Stimulated activated naive CD4-positive, alpha-beta T cell (primary cell): ENCODE measurements around the gene OGG1.
A peak's percentile ranks its signal among the peaks of the same experiment; 100 is the strongest.

Experiments used
- DNase-seq, 6 experiments: peaks; one replicate each; lab custom pipeline; 2025; lab: John Stamatoyannopoulos, UW

OGG1 gene

DNA sequence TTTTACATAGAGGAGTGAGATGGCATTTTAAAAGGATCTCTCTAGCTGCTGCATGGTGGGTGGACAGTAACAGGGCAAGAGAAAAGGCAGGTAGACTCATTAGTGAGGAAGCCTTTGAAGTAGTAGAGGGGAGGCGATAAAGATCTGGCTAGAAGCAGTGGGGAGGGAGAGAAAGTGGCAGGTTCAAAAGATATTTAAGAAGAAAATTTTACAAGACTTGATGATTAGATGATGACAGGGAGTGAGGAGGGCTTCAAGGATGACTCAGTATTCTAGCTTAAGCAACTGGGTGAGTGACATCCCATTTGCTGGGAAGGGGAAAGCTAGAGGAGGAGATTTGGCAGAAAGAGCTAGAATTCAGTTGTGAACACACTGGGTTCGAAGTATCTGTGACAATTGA, 22.0 kb upstream of the OGG1 start:
- no peak for DNase-seq

DNA sequence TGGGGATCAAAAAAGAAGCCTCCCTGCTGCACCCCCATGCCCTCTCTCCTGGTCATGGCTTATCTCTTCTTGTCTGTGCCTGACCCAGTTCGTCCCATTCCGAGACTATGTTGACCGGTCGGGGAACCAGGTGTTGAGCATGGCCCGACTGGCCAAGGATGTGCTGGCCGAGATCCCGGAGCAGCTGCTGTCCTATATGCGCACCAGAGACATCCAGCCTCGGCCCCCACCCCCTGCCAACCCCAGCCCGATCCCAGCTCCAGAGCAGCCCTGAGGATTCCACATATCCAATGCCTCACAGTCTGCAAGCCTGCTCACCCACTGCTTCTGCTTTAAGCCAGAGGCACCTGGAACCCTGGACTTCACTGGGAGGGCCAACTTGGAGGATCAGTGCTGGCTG, 20.3 kb upstream of the OGG1 start:
- DNase-seq: no peak

- no peak for DNase-seq
Measured at GRCh38 chr3:9730657-9731205, 19.0 kb upstream of the OGG1 start.

- DNase-seq: peak; percentile 97 to 99 (median 99)
Measured at GRCh38 chr3:9731206-9732079, 18.3 kb upstream of the OGG1 start, which contains the start of gene BRPF1. TSS of gene BRPF1 (plus strand) at chr3:9731735. CDS start at chr3:9734141, 2,406 bp downstream.

GRCh38 chr3:9732080-9732739, 17.5 kb upstream of the OGG1 start:
- peak in 4 of 6 experiments; percentile 21 to 41 (median 28) for DNase-seq

- no peak for DNase-seq
Measured at GRCh38 chr3:9732740-9733115, 17.0 kb upstream of the OGG1 start.

GRCh38 chr3:9736831-9737230, 12.9 kb upstream of the OGG1 start:
- DNase-seq: no peak

DNA sequence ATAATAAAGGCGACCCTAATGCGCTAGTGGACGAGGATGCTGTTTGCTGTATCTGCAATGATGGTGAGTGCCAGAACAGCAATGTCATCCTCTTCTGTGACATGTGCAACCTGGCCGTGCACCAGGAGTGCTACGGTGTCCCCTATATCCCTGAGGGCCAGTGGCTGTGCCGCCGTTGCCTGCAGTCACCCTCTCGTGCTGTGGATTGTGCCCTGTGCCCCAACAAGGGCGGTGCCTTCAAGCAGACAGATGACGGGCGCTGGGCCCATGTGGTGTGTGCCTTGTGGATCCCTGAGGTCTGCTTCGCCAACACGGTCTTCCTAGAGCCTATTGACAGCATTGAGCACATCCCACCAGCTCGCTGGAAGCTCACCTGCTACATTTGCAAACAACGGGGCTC, 10.6 kb upstream of the OGG1 start:
- DNase-seq: no peak

GRCh38 chr3:9742560-9742959, 7.2 kb upstream of the OGG1 start:
- no peak for DNase-seq

DNA sequence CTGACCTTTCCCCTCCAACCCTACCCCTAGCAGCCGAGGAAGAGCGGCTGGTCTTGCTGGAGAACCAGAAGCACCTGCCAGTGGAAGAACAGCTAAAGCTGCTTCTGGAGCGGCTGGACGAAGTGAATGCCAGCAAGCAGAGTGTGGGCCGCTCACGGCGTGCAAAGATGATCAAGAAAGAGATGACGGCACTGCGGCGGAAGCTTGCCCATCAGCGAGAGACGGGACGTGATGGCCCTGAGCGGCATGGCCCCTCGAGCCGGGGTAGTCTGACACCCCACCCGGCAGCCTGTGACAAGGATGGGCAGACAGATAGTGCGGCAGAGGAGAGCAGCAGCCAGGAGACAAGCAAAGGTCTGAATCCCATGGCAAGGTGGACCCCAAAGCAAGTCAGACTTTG, 6.2 kb upstream of the OGG1 start:
- DNase-seq: no peak

GRCh38 chr3:9744162-9744561, 5.6 kb upstream of the OGG1 start:
- DNase-seq: no peak

DNA sequence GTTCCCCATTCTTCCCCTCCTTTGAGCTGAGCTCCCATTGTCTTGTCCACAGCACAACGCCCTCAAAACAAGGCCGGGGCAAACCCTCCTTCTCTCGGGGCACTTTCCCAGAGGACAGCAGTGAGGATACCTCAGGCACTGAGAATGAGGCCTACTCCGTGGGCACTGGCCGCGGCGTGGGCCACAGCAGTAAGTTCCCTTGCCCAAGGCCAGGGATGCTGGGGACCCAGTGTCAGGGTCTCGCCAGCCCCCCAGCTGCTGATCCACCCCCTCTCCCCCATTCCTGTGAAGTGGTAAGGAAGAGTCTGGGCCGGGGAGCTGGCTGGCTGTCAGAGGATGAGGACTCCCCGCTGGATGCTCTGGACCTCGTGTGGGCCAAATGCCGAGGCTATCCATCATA, 4.2 kb upstream of the OGG1 start:
- DNase-seq: no peak

DNA sequence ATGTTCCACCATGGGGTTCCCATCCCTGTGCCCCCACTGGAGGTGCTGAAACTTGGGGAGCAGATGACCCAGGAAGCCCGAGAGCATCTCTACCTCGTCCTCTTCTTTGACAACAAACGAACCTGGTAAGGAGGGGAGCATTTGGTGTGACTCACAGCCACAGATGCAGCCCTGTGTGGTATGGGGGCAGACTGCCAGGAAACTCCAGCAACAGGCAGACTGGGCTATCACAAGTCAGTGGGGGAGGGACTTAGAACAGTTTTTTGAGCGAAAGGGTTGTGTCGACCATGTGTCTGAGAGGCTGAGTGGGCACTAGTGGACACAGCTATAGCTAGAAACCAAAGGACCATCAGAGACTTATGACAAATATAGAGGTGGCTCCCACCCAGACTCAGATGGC, 3.4 kb upstream of the OGG1 start:
- no peak for DNase-seq

- DNase-seq: no peak
Measured at GRCh38 chr3:9747267-9747666, 2.5 kb upstream of the OGG1 start.

DNA sequence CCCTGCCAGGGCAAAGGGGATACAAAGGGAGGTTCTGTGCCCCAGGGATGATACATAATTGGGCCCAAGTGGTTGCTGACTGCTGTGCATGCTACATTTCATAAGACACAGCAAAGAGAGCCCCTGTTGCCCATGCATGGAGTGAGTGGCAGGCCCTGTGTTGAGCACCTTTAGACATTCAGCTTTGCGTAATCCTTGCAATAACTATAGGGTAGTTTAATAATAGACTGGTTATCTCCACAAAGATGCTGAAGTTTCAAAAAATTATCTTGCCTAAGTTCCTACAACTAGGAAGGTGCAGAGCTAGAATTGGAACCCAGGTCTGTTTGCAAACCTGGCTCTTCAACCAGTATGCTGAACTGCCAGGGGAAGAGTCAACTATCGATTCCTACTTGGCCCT, 1.7 kb upstream of the OGG1 start:
- no peak for DNase-seq

DNA sequence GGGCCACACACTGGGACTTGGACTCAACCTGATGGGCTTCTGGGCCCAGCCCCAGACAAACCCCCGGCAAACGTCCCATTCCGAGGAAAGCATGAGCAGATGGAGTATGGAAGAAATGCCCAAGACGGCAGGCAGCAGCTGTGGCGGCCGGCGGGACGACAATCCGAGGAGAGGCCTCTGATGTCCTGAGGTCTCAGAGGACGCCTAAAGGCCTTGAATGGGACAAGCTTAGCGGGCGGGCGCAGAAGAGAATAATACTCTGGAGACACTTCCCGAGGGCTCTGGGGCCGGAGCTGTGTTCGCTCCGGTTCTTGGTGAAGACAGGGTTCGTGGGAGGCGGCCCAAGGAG, 482 bp upstream of the OGG1 start:
- DNase-seq: no peak

DNA sequence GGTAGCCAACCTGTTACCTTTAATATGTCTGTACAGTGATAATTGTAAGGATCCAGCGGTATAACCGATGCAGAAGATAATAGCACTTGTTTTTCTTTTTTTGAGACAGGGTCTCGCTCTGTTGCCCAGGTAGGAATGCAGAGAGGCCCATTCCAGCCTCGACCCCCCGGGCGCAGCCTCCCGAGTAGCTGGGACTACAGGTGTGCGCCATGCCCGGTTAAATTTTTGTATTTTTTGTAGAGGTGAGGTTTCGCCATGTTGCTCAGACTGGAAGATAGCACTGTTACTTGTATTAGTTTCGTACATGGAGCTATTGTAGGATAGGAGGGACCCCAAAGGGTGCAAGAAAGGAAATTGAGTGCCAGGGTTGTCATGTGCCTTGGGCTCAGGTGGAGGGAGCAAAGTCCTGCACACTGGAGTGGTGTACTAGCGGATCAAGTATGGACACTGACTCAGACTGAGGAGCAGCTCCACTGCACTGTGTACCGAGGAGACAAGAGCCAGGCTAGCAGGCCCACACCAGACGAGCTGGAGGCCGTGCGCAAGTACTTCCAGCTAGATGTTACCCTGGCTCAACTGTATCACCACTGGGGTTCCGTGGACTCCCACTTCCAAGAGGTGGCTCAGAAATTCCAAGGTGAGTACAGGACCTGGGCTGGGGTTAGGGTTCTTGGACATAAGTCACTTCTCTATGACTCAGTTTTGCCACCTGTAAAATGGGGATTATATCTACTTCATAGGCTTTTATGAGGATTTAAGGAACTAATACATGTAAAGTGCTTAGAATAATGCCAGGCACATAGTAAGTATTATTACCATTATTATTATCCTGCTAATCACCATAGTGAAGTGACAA, 1.0 kb downstream of the OGG1 start:
- no peak for DNase-seq

GRCh38 chr3:9754678-9755077, 4.9 kb downstream of the OGG1 start:
- no peak for DNase-seq

DNA sequence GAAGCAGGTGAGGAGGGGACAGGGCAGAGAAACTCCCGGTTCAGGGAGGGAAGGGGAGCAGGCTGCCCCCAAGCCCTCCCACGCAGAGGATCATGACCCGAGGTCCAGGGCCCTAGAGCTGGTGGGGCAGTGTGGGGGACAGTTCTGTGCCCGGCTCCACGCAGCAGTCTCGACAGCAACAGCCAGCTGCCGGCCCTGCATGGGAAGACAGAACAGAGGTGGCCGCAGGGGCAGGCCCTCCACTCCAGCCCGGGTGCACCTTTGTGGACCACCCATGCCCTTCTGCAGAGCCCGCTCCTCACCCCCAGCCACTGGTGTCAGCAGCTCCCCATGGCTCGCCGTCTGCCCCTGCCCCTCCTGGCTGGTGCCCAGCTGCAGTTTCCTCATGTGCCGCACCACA, 7.7 kb downstream of the OGG1 start:
- DNase-seq: no peak

DNA sequence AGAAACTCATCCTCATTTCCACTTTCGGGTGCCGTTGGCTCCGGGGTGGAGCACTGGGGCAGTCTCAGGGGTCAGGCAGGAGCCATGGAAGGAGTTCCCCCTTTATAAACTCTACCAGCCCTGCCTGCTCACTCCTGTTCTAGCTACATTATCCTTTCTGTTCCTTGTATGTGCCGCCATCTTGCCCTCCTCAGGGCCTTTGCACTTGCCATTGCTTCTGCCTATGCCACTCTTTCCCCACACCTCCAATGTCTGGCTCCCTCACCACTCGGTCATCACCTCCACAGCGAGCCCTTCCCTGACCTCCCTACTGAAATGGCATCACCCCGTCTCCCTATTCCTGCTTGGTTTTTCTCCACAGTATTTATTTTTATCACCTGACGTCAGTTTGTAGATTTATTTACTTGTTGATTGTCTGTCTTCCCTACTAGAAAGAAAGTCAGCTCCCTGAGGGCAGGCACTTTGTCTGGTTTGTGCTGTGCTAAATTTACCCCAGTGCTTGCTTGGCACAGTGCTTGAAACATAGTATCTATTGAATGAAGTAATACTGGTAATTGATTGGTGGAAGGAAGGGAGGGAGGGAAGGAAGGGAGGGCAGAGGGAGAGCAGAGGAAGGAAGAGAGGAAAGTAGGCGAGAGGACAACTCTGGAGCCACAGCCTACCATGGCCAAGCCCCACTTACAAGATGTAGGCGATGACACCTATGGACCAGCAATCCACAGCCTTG, 11.2 kb downstream of the OGG1 start:
- no peak for DNase-seq

DNA sequence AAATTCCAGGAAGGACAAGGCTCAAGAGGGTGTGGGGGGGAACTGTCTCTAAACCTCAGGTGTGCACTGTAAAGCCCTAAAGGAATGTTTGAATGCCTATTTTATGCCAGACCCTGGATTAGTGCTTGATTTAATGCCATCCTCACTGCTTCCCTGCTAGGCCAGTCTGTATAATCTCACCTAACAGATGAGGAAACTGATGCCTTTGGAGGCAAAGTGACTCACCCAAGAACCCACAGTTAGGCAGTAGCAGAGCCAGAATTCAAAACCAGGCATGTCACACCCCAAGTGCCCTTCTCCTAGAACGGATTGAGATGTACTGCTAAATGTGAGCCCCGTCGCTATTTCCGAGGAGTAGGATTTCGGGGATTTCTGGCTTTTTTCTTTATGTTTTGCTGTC, 12.2 kb downstream of the OGG1 start:
- DNase-seq: no peak

DNA sequence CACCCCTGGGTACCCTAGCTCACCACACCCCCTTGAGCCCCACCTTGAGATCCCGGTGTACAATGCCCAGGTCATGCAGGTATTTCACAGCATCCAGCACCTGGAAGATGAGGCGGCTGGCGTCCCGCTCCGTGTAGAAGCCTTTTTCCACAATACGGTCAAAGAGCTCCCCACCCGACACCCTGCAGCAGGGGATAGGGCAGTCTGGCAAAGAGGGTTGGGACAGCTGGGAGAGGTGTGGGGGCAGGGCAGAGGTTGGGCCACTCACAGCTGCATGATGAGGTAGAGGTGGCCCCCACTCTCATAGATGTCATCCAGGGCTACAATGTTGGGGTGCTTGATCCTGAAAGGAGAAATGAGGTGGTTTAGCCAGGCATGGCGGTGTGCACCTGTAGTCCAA, 13.1 kb downstream of the OGG1 start:
- no peak for DNase-seq
